GM13977 (cell line): ENCODE results near the gene OR2H1.
A peak's percentile ranks its signal among the peaks of the same experiment; 100 is the strongest.

Experiments used
- DNase-seq: peaks from one replicate; pipeline ENCODE4 v3.0.0; 2012; ENCODE audit warnings: low spot score
- in situ Hi-C: fragments of 300-500 bp; cut with MboI; formaldehyde crosslinking; loops from one replicate; pipeline ENCODE4 v1.12.0; 2022; ENCODE audit warnings: low sequenced_read_pairs, low pct_unique_long_range_greater_than_20kb, mixed read lengths, inconsistent platforms; ENCODE audit not compliant: unreplicated experiment
- TF ChIP-seq, protein P1 (sequence below): IDR thresholded peaks from 2 replicates; pipeline ENCODE4 v1.5.1; 2012; ENCODE audit warnings: mild to moderate bottlenecking, control low read depth; ENCODE audit not compliant: insufficient read depth; ENCODE audit errors: extremely low read depth, missing control alignments

Gene OR2H1

DNA sequence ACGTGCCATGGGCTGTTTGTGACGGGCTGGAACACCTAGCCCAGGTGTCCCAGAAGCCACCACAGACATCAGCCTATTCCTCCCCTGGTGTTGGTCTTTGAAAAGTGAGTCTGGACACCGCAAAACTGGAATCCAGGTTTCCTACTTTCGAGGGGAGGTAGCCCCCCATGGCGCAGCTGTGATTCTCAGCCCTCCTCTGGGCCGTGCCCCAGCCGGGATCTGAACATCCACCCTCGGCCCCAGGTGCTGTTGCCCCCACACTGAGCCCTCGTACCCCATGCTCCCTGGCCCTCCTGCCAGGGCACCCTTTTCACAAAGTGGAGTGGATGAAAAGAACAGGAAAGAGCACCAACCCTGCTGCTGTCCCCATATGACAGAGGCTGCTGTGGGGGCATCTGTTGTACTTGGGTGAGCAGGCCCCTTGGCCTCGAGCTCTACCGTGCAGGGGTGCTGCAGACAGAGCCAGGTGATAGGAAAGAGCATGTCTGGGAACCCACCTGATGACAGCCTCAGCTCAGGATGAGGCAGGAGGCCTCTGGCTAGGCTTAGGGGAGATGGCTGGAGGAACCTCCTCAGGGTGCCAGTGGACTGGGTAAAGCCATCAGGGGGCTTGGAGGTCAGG lies 49.6 kb downstream of the OR2H1 start:
- DNase-seq: no peak
- TF ChIP-seq, protein P1, sequence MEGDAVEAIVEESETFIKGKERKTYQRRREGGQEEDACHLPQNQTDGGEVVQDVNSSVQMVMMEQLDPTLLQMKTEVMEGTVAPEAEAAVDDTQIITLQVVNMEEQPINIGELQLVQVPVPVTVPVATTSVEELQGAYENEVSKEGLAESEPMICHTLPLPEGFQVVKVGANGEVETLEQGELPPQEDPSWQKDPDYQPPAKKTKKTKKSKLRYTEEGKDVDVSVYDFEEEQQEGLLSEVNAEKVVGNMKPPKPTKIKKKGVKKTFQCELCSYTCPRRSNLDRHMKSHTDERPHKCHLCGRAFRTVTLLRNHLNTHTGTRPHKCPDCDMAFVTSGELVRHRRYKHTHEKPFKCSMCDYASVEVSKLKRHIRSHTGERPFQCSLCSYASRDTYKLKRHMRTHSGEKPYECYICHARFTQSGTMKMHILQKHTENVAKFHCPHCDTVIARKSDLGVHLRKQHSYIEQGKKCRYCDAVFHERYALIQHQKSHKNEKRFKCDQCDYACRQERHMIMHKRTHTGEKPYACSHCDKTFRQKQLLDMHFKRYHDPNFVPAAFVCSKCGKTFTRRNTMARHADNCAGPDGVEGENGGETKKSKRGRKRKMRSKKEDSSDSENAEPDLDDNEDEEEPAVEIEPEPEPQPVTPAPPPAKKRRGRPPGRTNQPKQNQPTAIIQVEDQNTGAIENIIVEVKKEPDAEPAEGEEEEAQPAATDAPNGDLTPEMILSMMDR: no peak
- in situ Hi-C loops: no loop called here

DNA sequence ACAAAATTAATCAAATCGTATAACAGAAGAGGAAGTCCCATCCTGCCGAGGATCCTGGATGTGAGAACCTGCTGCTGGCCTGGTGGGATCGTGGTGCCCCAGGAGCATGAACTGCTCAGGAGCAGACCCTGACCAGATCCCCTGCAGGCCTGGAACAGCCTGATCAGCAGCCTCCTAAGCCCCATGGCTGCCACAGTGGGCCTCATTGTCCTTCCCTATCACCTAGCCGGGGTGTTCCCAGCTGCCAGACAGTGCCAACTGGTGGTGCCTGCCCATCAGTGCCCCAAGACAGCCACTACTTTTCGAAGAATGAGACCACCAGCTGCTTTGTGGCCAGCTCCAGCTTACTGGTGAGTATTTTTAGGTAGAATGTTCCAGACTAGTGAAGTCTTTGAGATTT lies 50.4 kb downstream of the OR2H1 start:
- in situ Hi-C loops: no loop called here
- TF ChIP-seq, protein P1: no peak
- DNase-seq: no peak

DNA sequence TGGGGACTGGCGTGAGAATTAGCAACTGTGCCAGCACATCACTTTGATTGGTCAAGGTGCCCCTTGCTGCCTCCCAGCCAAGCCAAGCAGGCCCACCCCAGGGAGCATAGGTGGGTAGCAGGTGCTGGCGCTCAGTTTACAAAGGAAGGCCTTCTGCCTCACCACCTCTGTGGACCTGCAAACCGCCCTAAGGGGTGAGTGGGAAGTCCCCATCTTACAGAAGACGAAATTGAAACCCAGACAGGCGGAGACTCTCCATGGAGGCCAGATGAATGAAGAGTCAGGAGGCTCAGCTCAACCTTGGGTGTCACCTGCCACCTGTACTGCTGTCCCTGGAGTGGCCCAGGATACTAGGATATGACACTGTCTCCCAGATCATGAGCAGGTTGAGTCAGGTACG lies 52.3 kb downstream of the OR2H1 start:
- TF ChIP-seq, protein P1: no peak
- in situ Hi-C loops: no loop called here
- DNase-seq: peak; percentile 53

DNA sequence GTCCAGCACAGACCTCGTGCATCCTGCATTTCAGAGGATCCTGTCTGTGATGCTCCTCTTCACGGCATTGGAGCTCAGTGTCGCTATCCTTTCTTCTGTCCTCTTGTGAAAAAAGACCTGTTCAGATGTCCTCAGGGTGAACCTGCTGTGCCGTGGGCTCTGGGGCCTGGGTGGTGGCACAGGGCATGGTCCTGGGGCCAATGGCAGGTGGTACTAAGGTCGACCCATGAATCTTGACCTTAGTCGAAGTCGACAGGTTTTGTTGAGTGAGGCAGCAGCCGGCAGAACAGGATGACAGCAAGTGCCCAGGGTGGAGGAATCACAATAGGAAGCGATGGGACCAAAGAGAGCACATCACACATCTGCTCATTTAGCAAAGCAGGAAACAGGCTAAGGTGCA lies 52.8 kb downstream of the OR2H1 start:
- no peak for DNase-seq
- TF ChIP-seq, protein P1: no peak
- in situ Hi-C loops: no loop called here

DNA sequence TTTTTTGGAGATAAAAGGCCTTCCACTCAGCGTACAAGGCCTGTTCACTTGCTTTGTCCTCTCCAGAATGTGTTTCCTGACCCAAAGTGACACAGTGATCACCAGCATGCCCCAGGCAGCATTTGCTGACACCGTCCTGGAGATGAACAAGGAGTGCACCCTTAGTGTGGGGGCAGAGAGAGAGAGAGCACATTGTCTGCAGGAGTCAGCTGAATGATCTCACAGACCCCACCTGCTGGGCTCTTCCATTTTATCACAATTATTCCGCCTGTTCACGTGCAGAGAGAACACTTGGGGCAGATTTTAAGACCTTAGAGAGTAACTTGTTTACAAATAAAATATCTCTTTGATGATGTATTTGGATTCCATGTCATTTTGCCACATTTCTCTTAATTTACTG lies 53.2 kb downstream of the OR2H1 start:
- no peak for DNase-seq
- TF ChIP-seq, protein P1: no peak
- in situ Hi-C loops: no loop called here

DNA sequence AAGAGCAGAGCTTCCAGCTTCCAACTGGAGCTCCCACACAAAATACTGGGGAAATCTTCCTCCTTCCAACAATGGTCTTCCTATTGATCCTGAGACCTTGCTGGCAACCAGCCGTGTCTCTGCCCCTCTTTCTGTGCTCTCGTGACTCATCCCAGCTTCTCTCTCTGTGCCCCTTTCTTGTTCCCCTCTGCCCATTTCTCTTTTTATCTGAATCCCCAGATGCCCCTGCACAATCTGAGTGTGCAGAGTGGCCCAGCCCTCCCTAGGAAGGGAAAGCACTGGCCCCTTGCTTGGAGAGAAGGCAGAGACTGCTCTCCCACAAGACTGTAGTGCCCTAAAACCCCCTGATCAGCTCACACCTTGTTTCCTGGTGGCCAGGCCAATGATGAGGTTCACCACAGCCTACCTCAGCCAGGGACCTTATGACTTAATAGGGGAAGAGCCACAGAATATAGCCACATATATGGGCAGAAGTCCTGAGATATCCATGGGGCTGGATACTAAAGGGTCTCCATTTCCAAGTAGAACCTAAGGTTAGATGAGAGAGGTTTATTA lies 53.9 kb downstream of the OR2H1 start:
- no peak for DNase-seq
- in situ Hi-C loops: no loop called here
- TF ChIP-seq, protein P1: no peak
